Neural crest cell (in vitro differentiated cells): ENCODE measurements around the gene OTULIN. TPM values are rescaled to one million over a fixed set of nuclear protein-coding genes. Genes with fewer than 3 reads are reported as not detected.

Experiments
- DNase-seq: peaks from one replicate; pipeline ENCODE4 v3.0.0; 2021; ENCODE audit warnings: low read depth, mixed read lengths, low spot score
- H3K27ac Mint-ChIP-seq: one replicate; pipeline ENCODE4 v1.8.0; 2021; ENCODE audit warnings: mild to moderate bottlenecking, mixed read lengths; ENCODE audit not compliant: unreplicated experiment
- H3K27me3 Mint-ChIP-seq: 2 replicates; pipeline ENCODE4 v1.8.0; 2021; ENCODE audit warnings: low read depth, mild to moderate bottlenecking, mixed read lengths
- H3K36me3 Mint-ChIP-seq: 2 replicates; pipeline ENCODE4 v1.8.0; 2021; ENCODE audit warnings: low read depth, mild to moderate bottlenecking, mixed read lengths
- H3K4me1 Mint-ChIP-seq: 2 replicates; pipeline ENCODE4 v1.8.0; 2021; ENCODE audit warnings: mixed read lengths
- H3K4me3 Mint-ChIP-seq: one replicate; pipeline ENCODE4 v1.8.0; 2021; ENCODE audit warnings: mild to moderate bottlenecking, mixed read lengths
- H3K9me3 Mint-ChIP-seq: 2 replicates; pipeline ENCODE4 v1.8.0; 2021; ENCODE audit warnings: mixed read lengths
- CTCF ChIP-seq: fragments of 200-600 bp; sonication (generic); conservative IDR thresholded peaks from 2 replicates; pipeline ENCODE4 v1.5.0; 2021; ENCODE audit warnings: antibody characterized with exemption, mild to moderate bottlenecking
- total RNA-seq: library from RNA; stranded (reverse); gene quantifications from 2 replicates; pipeline ENCODE4 v1.2.1, GENCODE V29; 2021

Gene OTULIN
- total RNA-seq, 1 donor from 2014 or later = 33.7 TPM

DNA sequence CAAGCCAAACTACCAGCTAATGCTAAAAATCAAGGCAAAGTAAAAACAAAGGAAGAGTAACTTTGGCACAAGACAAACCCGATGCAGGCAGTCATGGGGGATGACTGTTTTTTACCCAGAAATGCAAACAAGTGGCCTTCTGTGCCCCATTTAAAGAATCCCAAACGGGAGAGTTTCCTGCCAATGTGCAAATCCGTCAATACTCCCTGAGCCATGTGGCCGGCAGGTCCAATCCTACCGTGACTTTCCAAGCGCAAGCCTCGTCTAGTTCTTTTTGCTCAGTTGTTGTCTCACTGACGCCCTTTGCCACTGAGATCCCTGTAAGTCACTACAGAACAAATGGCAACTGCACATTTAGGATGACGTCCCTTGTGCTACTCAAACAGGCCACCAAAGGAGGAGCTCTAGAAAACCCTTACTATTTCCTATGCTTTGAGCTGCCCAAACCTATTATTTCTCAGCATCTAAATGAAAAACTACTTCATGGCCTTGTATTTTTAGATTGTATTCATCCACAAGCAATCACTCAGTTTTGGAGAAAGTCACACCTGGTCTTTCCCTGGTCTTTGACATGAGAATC lies 43.4 kb downstream of the OTULIN start:
- H3K36me3 Mint-ChIP-seq = peaks cover 36% of the 10 kb centered on the region
- H3K4me3 Mint-ChIP-seq = no peak overlapping the region
- peaks cover 13% of the 10 kb centered on the region for H3K4me1 Mint-ChIP-seq
- H3K27ac Mint-ChIP-seq = no peak overlapping the region
- no peak for DNase-seq
- no peaks in the 10 kb centered on the region for H3K9me3 Mint-ChIP-seq
- TF ChIP-seq CTCF = no peak
- no peaks in the 10 kb centered on the region for H3K27me3 Mint-ChIP-seq

GRCh38 chr5:14708551-14708950 lies 44.0 kb downstream of the OTULIN start:
- TF ChIP-seq CTCF = no peak
- H3K36me3 Mint-ChIP-seq = peaks cover 35% of the 10 kb centered on the region
- DNase-seq = no peak
- no peak overlapping the region for H3K4me3 Mint-ChIP-seq
- no peaks in the 10 kb centered on the region for H3K9me3 Mint-ChIP-seq
- peak overlapping the region; percentile 50 for H3K27ac Mint-ChIP-seq
- H3K4me1 Mint-ChIP-seq = peaks cover 13% of the 10 kb centered on the region
- no peaks in the 10 kb centered on the region for H3K27me3 Mint-ChIP-seq

DNA sequence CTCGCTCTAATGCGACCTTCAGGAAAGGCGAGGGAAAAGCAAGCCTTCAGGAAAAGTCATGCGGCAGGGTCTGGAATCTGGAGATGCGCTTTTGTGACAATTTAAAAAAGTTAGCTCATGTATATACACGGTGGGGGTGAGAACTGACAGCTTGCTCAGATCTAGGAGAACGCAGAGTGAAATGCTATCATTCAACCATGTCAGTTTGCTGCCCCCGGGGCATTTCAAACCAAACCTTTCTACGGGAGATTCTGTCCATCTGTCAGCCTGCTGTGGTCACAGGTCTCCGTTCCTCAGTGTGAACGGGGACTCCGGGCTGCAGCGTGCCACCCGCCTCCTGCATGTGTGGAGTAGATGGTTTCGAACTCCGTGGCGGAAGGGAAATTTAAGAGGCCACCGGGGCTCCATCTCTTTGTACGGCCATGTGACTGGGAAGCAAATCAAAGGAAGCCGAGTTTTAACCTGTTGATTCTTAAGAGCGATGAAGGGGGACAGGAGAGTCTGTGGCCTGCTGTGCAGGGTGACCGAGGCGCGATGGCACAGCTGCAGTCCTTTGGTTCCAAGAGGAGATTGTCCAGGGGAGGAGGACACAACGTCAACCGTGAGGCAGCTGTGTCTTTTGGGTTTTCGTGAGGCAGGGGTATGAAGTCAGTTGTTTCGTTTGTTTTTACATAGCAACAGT lies 45.9 kb downstream of the OTULIN start:
- H3K36me3 Mint-ChIP-seq = peaks cover 36% of the 10 kb centered on the region

DNA sequence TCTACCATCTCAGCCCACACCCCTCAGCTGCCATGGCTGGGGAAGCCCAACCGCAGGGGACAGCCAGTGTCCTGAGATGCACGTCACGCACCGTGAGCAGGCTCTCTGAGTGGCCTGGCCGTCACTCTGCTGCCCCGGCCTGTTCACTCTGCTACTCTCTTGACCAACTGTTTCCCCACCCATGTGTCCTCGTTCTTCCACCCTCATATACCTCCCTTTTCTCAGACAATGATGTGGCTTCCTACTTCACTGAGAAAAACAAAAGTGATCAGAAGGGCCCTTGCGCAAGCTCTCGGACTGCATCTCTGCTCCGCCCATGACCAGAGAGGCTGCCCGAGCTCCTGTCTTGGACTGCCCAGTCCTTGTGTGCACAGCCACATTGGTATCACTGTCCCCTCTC lies 47.6 kb downstream of the OTULIN start:
- Mint-ChIP-seq H3K4me3 (no peak overlapping the region), H3K36me3 (peaks cover 44% of the 10 kb centered on the region), H3K9me3 (no peaks in the 10 kb centered on the region), H3K4me1 (peaks cover 13% of the 10 kb centered on the region), H3K27ac (no peak overlapping the region), H3K27me3 (no peaks in the 10 kb centered on the region)
- TF ChIP-seq CTCF = no peak
- no peak for DNase-seq

More for the DNA sequence above, 45.9 kb downstream of the OTULIN start:
- no peak for TF ChIP-seq CTCF
- no peaks in the 10 kb centered on the region for H3K9me3 Mint-ChIP-seq
- no peak overlapping the region for H3K4me3 Mint-ChIP-seq
- DNase-seq = no peak
- peak overlapping the region; percentile 89 for H3K27ac Mint-ChIP-seq
- H3K4me1 Mint-ChIP-seq = peaks cover 13% of the 10 kb centered on the region
- no peaks in the 10 kb centered on the region for H3K27me3 Mint-ChIP-seq

- Mint-ChIP-seq H3K4me1 (peaks cover 13% of the 10 kb centered on the region), H3K4me3 (no peak overlapping the region), H3K27me3 (no peaks in the 10 kb centered on the region), H3K36me3 (peaks cover 46% of the 10 kb centered on the region), H3K27ac (no peak overlapping the region), H3K9me3 (no peaks in the 10 kb centered on the region)
- no peak for TF ChIP-seq CTCF
- DNase-seq = no peak
Measured at GRCh38 chr5:14712666-14713065, 48.1 kb downstream of the OTULIN start.
